Stomach (tissue), 4 donors: ENCODE data around the gene MAD2L2.

Source experiments
- POLR2A ChIP-seq, 4 donors: fragments of 450-650 bp; IDR thresholded peaks; one replicate each; pipeline ENCODE4 v1.6.1; 2016; ENCODE audit warnings: antibody characterized with exemption in 4 of 4, control low read depth in 2 of 4, mild to moderate bottlenecking in 1 of 4, moderate library complexity in 1 of 4
- POLR2AphosphoS5 ChIP-seq, 3 donors: sonication (generic); formaldehyde crosslinking; IDR thresholded peaks; one replicate each; pipeline ENCODE4 v1.6.1; 2016; ENCODE audit warnings: antibody characterized with exemption in 3 of 3
- TF ChIP-seq, protein P1 (sequence below), 7 experiments: fragments of 450-650 bp in 4 of 7; fragments of 200-600 bp in 3 of 7; sonication (generic) in 3 of 7; IDR thresholded peaks; one replicate each; pipeline ENCODE4 v1.5.1; 2016 to 2019; ENCODE audit warnings: antibody characterized with exemption in 7 of 7, control low read depth in 2 of 7, mild to moderate bottlenecking in 1 of 7

DNA sequence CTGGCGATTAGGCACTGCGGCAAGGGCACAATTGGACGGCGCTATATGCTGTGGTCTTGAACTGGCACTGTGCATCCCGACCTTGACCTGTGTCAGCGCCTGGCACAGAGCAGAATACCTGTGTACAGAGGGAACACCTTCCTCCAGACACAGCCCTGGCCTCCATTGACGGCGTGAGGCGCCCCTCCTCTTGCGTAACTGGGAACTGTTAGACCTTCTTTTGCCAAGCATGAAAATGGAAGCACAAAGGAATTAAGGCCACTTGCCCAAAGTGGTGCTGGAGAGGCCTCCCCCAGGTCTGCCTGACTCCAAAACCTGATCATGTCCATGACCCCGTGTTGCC, 48.2 kb upstream of the MAD2L2 start:
- TF ChIP-seq, protein P1, sequence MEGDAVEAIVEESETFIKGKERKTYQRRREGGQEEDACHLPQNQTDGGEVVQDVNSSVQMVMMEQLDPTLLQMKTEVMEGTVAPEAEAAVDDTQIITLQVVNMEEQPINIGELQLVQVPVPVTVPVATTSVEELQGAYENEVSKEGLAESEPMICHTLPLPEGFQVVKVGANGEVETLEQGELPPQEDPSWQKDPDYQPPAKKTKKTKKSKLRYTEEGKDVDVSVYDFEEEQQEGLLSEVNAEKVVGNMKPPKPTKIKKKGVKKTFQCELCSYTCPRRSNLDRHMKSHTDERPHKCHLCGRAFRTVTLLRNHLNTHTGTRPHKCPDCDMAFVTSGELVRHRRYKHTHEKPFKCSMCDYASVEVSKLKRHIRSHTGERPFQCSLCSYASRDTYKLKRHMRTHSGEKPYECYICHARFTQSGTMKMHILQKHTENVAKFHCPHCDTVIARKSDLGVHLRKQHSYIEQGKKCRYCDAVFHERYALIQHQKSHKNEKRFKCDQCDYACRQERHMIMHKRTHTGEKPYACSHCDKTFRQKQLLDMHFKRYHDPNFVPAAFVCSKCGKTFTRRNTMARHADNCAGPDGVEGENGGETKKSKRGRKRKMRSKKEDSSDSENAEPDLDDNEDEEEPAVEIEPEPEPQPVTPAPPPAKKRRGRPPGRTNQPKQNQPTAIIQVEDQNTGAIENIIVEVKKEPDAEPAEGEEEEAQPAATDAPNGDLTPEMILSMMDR (IDR thresholded peaks at IDR 0.05) = no peak
- TF ChIP-seq POLR2A (IDR thresholded peaks at IDR 0.05) (no peak), POLR2AphosphoS5 (IDR thresholded peaks at IDR 0.05) (no peak)
